K562 (cell line): ENCODE results near the gene SPEF1. TPM values are rescaled to one million over a fixed set of nuclear protein-coding genes. Genes with fewer than 3 reads are reported as not detected.

ENCODE experiments used
- ATAC-seq: fragments of 200-7000 bp; cut with Tn5 transposase; 3 replicates; pipeline ENCODE4 v1.9.1; 2020; ENCODE audit warnings: moderate library complexity
- BruUV-seq: library from RNA; stranded (reverse); fragments of 400-500 nt; replicated peaks from 2 replicates; lab custom pipeline; 2021; lab: Mats Ljungman, UMichigan
- CTCF ChIA-PET: fragments of 300-600 bp; formaldehyde crosslinking; extraction: SDS; loops from one replicate; lab custom pipeline; 2021; ENCODE audit warnings: low intra/inter-chr PET ratio; lab: Yijun Ruan, JAX
- POLR2A ChIA-PET: fragments of 300-600, 350-650 bp; sonication (Branson Sonifier 250); formaldehyde crosslinking; extraction: SDS; loops from one replicate; lab custom pipeline; 2021; ENCODE audit warnings: antibody characterized with exemption, inconsistent platforms; lab: Yijun Ruan, JAX
- DNase-seq, 4 experiments: peaks; one replicate each; pipeline versions ENCODE4 v3.0.0 to v3.0.0-alpha.2; 2011 to 2018; ENCODE audit warnings: low spot score in 3 of 4, mixed read lengths in 3 of 4; ENCODE audit errors: extremely low read depth in 1 of 4
- FAIRE-seq: peaks from 2 replicates; lab custom pipeline; 2011; peaks lifted over from hg19 to GRCh38; lab: Jason Lieb, UNC
- H2AFZ ChIP-seq: 2 replicates; pipeline ENCODE4 v1.6.0; 2011; ENCODE audit warnings: low read depth, low read length, control low read depth, inconsistent platforms
- H3K27ac ChIP-seq: fragments of 200-600 bp; 3 replicates; pipeline ENCODE4 v1.8.0; 2011; ENCODE audit warnings: low read depth, mild to moderate bottlenecking, control low read depth, inconsistent platforms, low read length, moderate library complexity, mixed read lengths; ENCODE audit errors: extremely low read depth
- H3K27me3 ChIP-seq, 2 experiments: fragments of 300-600 bp in 1 of 2; 2 replicates in 1 of 2; 3 replicates in 1 of 2; pipeline versions ENCODE4 v1.6.0 to v1.8.0; 2011; ENCODE audit warnings: inconsistent platforms in 2 of 2, low read length in 2 of 2, mild to moderate bottlenecking in 1 of 2, mixed read lengths in 1 of 2, moderate library complexity in 1 of 2; ENCODE audit not compliant: control insufficient read depth in 2 of 2, insufficient read depth in 2 of 2
- H3K36me3 ChIP-seq: fragments of 300-600 bp; 3 replicates; pipeline ENCODE4 v1.8.0; 2011; ENCODE audit warnings: mild to moderate bottlenecking, low read length, inconsistent platforms; ENCODE audit not compliant: control insufficient read depth, insufficient read depth
- H3K4me1 ChIP-seq, 2 experiments: fragments of 200-600 bp in 1 of 2; replicated peaks in 1 of 2; 2 replicates in 1 of 2; 3 replicates in 1 of 2; pipeline versions ENCODE4 v1.5.1 to v1.8.0; 2011; ENCODE audit warnings: inconsistent platforms in 2 of 2, low read length in 2 of 2, mild to moderate bottlenecking in 1 of 2, mixed read lengths in 1 of 2, moderate library complexity in 1 of 2; ENCODE audit not compliant: control insufficient read depth in 2 of 2, insufficient read depth in 2 of 2
- H3K4me2 ChIP-seq: 2 replicates; pipeline ENCODE4 v1.6.1; 2011; ENCODE audit warnings: low read length, control low read depth, inconsistent platforms, mixed read lengths; ENCODE audit not compliant: insufficient read depth
- H3K4me3 ChIP-seq: fragments of 200-600 bp; sonication (generic), shearing (Covaris generic); 2 replicates; pipeline ENCODE4 v1.5.1; 2016; ENCODE audit warnings: control low read depth, inconsistent platforms
- H3K79me2 ChIP-seq: fragments of 200-600 bp; 3 replicates; pipeline ENCODE4 v1.8.0; 2011; ENCODE audit warnings: low read length, inconsistent platforms; ENCODE audit not compliant: control insufficient read depth, insufficient read depth
- H3K9ac ChIP-seq, 2 experiments: 2 replicates each; pipeline versions ENCODE4 v1.6.0 to v1.6.1; 2011; ENCODE audit warnings: low read depth in 2 of 2, low read length in 2 of 2, control low read depth in 1 of 2, inconsistent platforms in 1 of 2, mild to moderate bottlenecking in 1 of 2, mixed read lengths in 1 of 2; ENCODE audit not compliant: insufficient read depth in 1 of 2
- H3K9me1 ChIP-seq: one replicate; pipeline ENCODE4 v1.6.0; 2011; ENCODE audit warnings: inconsistent platforms, mild to moderate bottlenecking, low read length, moderate library complexity; ENCODE audit not compliant: control insufficient read depth, insufficient read depth
- H3K9me3 ChIP-seq: replicated peaks from 2 replicates; pipeline ENCODE4 v1.5.1; 2011; ENCODE audit warnings: low read depth, low read length, inconsistent platforms; ENCODE audit not compliant: control insufficient read depth, insufficient read depth
- H4K20me1 ChIP-seq: replicated peaks from 2 replicates; pipeline ENCODE4 v1.6.1; 2011; ENCODE audit warnings: low read length, inconsistent platforms, mixed read lengths; ENCODE audit not compliant: control insufficient read depth, insufficient read depth
- DPF2 ChIP-seq: fragments of 450-650 bp; IDR thresholded peaks from 2 replicates; pipeline ENCODE4 v1.6.1; 2016
- HDAC1 ChIP-seq, 2 experiments: fragments of 450-650 bp; IDR thresholded peaks; 2 replicates each; pipeline ENCODE4 v1.6.1; 2016 to 2017; ENCODE audit warnings: inconsistent platforms in 1 of 2, mild to moderate bottlenecking in 1 of 2, moderate library complexity in 1 of 2
- HDAC6 ChIP-seq: IDR thresholded peaks from 2 replicates; pipeline ENCODE4 v1.6.1; 2012; ENCODE audit warnings: low read depth, mild to moderate bottlenecking, control low read depth, inconsistent platforms, low read length, moderate library complexity
- HES1 ChIP-seq: fragments of 450-650 bp; IDR thresholded peaks from 2 replicates; pipeline ENCODE4 v1.6.1; 2016; ENCODE audit warnings: low read depth, mild to moderate bottlenecking, moderate library complexity
- MYC ChIP-seq, 2 experiments: fragments of 250-450 bp in 1 of 2; sonication (Bioruptor Pico) in 1 of 2; IDR thresholded peaks; 2 replicates each; pipeline versions ENCODE4 v1.5.1 to v1.6.1; 2012 to 2021; ENCODE audit warnings: low read depth in 2 of 2, borderline replicate concordance in 1 of 2, improper control_type of control experiment in 1 of 2, low read length in 1 of 2, mild to moderate bottlenecking in 1 of 2, moderate library complexity in 1 of 2
- NRF1 ChIP-seq, 2 experiments: fragments of 450-650 bp; IDR thresholded peaks in 1 of 2; conservative IDR thresholded peaks in 1 of 2; 2 replicates each; pipeline ENCODE4 v1.6.1; 2014; ENCODE audit warnings: mild to moderate bottlenecking in 2 of 2
- RAD21 ChIP-seq, 2 experiments: fragments of 250-450 bp in 1 of 2; fragments of 450-650 bp in 1 of 2; sonication (Bioruptor Pico) in 1 of 2; formaldehyde crosslinking in 1 of 2; IDR thresholded peaks in 1 of 2; conservative IDR thresholded peaks in 1 of 2; 2 replicates each; pipeline versions ENCODE4 v1.4.0 to v1.8.0; 2020 to 2022; ENCODE audit warnings: mild to moderate bottlenecking in 2 of 2, moderate library complexity in 1 of 2
- RFX7 ChIP-seq: fragments of 250-450 bp; sonication (Bioruptor Pico); IDR thresholded peaks from 2 replicates; pipeline ENCODE4 v1.5.1; 2021; ENCODE audit warnings: mild to moderate bottlenecking
- SREBF2 ChIP-seq: sonication (generic); formaldehyde crosslinking; IDR thresholded peaks from 2 replicates; pipeline ENCODE4 v1.4.0; 2020; ENCODE audit warnings: mild to moderate bottlenecking, missing genetic modification reagents
- SRSF3 ChIP-seq: fragments of 200-400 bp; formaldehyde crosslinking; IDR thresholded peaks from 2 replicates; pipeline ENCODE4 v1.6.1; 2016; ENCODE audit warnings: mild to moderate bottlenecking, low read length, moderate library complexity; ENCODE audit not compliant: insufficient read depth
- STAT5B ChIP-seq: fragments of 250-450 bp; sonication (Bioruptor Pico); IDR thresholded peaks from 2 replicates; pipeline ENCODE4 v1.8.0; 2021; ENCODE audit warnings: mild to moderate bottlenecking, inconsistent platforms
- ZFP30 ChIP-seq: fragments of 250-450 bp; sonication (Bioruptor Pico); IDR thresholded peaks from 2 replicates; pipeline ENCODE4 v1.8.0; 2022; ENCODE audit warnings: moderate library complexity, mild to moderate bottlenecking, inconsistent platforms, borderline replicate concordance
- ZNF639 ChIP-seq, 2 experiments: fragments of 200-800 bp in 1 of 2; sonication (Bioruptor generic) in 1 of 2; sonication (generic) in 1 of 2; formaldehyde crosslinking in 1 of 2; IDR thresholded peaks in 1 of 2; conservative IDR thresholded peaks in 1 of 2; 2 replicates each; pipeline versions ENCODE4 v1.5.0 to v1.6.1; 2016 to 2020; ENCODE audit warnings: missing compliant biosample characterization in 1 of 2, missing genetic modification characterization in 1 of 2, missing genetic modification reagents in 1 of 2
- ZNF76 ChIP-seq: fragments of 250-450 bp; sonication (Bioruptor Pico); IDR thresholded peaks from 2 replicates; pipeline ENCODE4 v1.4.0; 2020; ENCODE audit warnings: mild to moderate bottlenecking, moderate library complexity, borderline replicate concordance
- WGBS: fragments of 100-300 bp; shearing (Covaris generic); methylation state at CpG from one replicate; pipeline ENCODE4 v1.1.6; 2016; ENCODE audit warnings: low coverage, mixed read lengths; ENCODE audit not compliant: insufficient coverage; ENCODE audit errors: missing lambda C conversion rate; 5-methylcytosine and 5-hydroxymethylcytosine counted together
- in situ Hi-C: fragments of 300-500 bp; cut with MboI; formaldehyde crosslinking; loops from 4 replicates; pipeline ENCODE4 v1.15.0; 2018; ENCODE audit warnings: inconsistent platforms, mixed read lengths
- intact Hi-C: fragments of 100-400 bp; cut with micrococcal nuclease; formaldehyde crosslinking; loops from 2 replicates; pipeline ENCODE4 v1.14.2; 2022
- polyA plus RNA-seq, 8 experiments: library from polyadenylated mRNA; depleted of rRNA in 4 of 8; stranded (reverse) in 5 of 8; unstranded in 3 of 8; fragments of >200 nt; fragmentation: Nextera tagmentation in 2 of 8; fragmentation: Illumina TruSeq in 1 of 8; extraction: Ambion mirVana in 2 of 8; extraction: Trizol in 1 of 8; gene quantifications; 2 replicates each; pipeline versions ENCODE4 v1.2.1 to v1.2.3, GENCODE V29; 2011 to 2014; ENCODE audit warnings: inconsistent platforms in 1 of 8, missing spikeins in 1 of 8
- total RNA-seq, 7 experiments: library from RNA; depleted of rRNA in 6 of 7; stranded (reverse); fragments of >200 nt in 6 of 7; fragmentation: Illumina TruSeq in 2 of 7; extraction: Trizol in 2 of 7; gene quantifications; 2 replicates each; pipeline versions ENCODE4 v1.2.1 to v1.2.3, GENCODE V29; 2011 to 2021; ENCODE audit warnings: low replicate concordance in 1 of 7
- TF ChIP-seq, protein P1 (sequence below): sonication (generic); formaldehyde crosslinking; IDR thresholded peaks from 2 replicates; pipeline ENCODE4 v1.8.0; 2023; ENCODE audit warnings: missing genetic modification reagents, mild to moderate bottlenecking, borderline replicate concordance

The SPEF1 gene
- total and polyA plus RNA-seq, 9 of the 15 experiments (the other 6 are each of a cell fraction or from before 2014, with no cell fraction given): not detected

- Histone ChIP-seq H2AFZ (no peak overlapping the region), H3K4me1 (peaks cover 0 to 20% of the 10 kb centered on the region in 2 experiments; a peak in 2 of 5 replicates), H3K9me1 (peaks cover 2% of the 10 kb centered on the region), H3K4me2 (no peak overlapping the region), H3K9me3 (no peaks in the 10 kb centered on the region), H3K79me2 (no peaks in the 10 kb centered on the region), H3K36me3 (peaks cover 50% of the 10 kb centered on the region; the same call in 2 of the 3 replicates), H3K9ac (no peak overlapping the region; a peak in 1 of 4 replicates), H4K20me1 (no peaks in the 10 kb centered on the region), H3K27ac (no peak overlapping the region), H3K27me3 (no peaks in the 10 kb centered on the region), H3K4me3 (no peak overlapping the region)
- CTCF ChIA-PET: no interaction called here
- ATAC-seq: no peak
- BruUV-seq: no TSS peak
- POLR2A ChIA-PET: interaction anchor here (0.6 to 1.2 kb wide), 2 partner anchors 14 to 17 kb away, joined by 3 to 4 read pairs; no protein-coding TSS in a partner anchor
- intact Hi-C loops (no loop called here), in situ Hi-C loops (no loop called here)
- no peak for DNase-seq
- WGBS: 87% methylated on average over 7 of the region's 16 CpGs
- FAIRE-seq: no peak
- TF ChIP-seq HDAC1 (IDR thresholded peaks at IDR 0.05) (no peak), NRF1 (conservative IDR thresholded peaks at IDR 0.05 in 1 of 2, IDR thresholded peaks at IDR 0.05 in 1 of 2) (no peak), MYC (IDR thresholded peaks at IDR 0.05; ENCODE audit: low read depth, low read length) (no peak), MYC (CRISPR knock-in tag; IDR thresholded peaks at IDR 0.05; ENCODE audit: borderline replicate concordance, low read depth) (no peak), ZNF76 (CRISPR knock-in tag) (no peak), HDAC6 (no peak), HES1 (no peak), SRSF3 (no peak), STAT5B (CRISPR knock-in tag) (no peak), SREBF2 (CRISPR knock-in tag) (no peak), ZFP30 (CRISPR knock-in tag) (no peak), ZNF639 (CRISPR knock-in tag; conservative IDR thresholded peaks at IDR 0.05 in 1 of 2, IDR thresholded peaks at IDR 0.05 in 1 of 2) (no peak), RAD21 (CRISPR knock-in tag; conservative IDR thresholded peaks at IDR 0.05 in 1 of 2, IDR thresholded peaks at IDR 0.05 in 1 of 2) (no peak), RFX7 (no peak), DPF2 (no peak)
- TF ChIP-seq, protein P1, sequence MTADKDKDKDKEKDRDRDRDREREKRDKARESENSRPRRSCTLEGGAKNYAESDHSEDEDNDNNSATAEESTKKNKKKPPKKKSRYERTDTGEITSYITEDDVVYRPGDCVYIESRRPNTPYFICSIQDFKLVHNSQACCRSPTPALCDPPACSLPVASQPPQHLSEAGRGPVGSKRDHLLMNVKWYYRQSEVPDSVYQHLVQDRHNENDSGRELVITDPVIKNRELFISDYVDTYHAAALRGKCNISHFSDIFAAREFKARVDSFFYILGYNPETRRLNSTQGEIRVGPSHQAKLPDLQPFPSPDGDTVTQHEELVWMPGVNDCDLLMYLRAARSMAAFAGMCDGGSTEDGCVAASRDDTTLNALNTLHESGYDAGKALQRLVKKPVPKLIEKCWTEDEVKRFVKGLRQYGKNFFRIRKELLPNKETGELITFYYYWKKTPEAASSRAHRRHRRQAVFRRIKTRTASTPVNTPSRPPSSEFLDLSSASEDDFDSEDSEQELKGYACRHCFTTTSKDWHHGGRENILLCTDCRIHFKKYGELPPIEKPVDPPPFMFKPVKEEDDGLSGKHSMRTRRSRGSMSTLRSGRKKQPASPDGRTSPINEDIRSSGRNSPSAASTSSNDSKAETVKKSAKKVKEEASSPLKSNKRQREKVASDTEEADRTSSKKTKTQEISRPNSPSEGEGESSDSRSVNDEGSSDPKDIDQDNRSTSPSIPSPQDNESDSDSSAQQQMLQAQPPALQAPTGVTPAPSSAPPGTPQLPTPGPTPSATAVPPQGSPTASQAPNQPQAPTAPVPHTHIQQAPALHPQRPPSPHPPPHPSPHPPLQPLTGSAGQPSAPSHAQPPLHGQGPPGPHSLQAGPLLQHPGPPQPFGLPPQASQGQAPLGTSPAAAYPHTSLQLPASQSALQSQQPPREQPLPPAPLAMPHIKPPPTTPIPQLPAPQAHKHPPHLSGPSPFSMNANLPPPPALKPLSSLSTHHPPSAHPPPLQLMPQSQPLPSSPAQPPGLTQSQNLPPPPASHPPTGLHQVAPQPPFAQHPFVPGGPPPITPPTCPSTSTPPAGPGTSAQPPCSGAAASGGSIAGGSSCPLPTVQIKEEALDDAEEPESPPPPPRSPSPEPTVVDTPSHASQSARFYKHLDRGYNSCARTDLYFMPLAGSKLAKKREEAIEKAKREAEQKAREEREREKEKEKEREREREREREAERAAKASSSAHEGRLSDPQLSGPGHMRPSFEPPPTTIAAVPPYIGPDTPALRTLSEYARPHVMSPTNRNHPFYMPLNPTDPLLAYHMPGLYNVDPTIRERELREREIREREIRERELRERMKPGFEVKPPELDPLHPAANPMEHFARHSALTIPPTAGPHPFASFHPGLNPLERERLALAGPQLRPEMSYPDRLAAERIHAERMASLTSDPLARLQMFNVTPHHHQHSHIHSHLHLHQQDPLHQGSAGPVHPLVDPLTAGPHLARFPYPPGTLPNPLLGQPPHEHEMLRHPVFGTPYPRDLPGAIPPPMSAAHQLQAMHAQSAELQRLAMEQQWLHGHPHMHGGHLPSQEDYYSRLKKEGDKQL (CRISPR knock-in tag): no peak
Measured at GRCh38 chr20:3754276-3754630, 27.0 kb downstream of the SPEF1 start.
